NCI-H187 (cell line): ENCODE measurements around the gene FHIP1A.
A peak's percentile ranks its signal among the peaks of the same experiment; 100 is the strongest.
"Not testable (repeated sequence)": the region's sequence is repeated elsewhere in the genome, so short reads cannot be mapped to it uniquely, and the experiment has no call there.

Experiments
- DNase-seq, 2 experiments: peaks; one replicate each; lab custom pipeline; 2025; lab: John Stamatoyannopoulos, UW

The FHIP1A gene

GRCh38 chr4:151408630-151409469 is at the start of gene FHIP1A:
Gene FHIP1A, plus strand, starts transcription at chr4:151409176. Its CDS starts 157,084 bp downstream, at chr4:151566260.
- peak; percentile 25 to 81 for DNase-seq

GRCh38 chr4:151359576-151359975 is 49.4 kb upstream of the FHIP1A start:
- no peak for DNase-seq

- no peak for DNase-seq
These were observed 47.9 kb upstream of the FHIP1A start for GRCh38 chr4:151361126-151361525.

- no peak for DNase-seq
These were observed 47.0 kb upstream of the FHIP1A start for GRCh38 chr4:151361966-151362365.

- DNase-seq, result peak; percentile 24 to 26
These were observed 46.4 kb upstream of the FHIP1A start for GRCh38 chr4:151362404-151363164.

GRCh38 chr4:151376540-151376939 is 32.4 kb upstream of the FHIP1A start:
- no peak for DNase-seq

- DNase-seq, result no peak
These were observed 19.7 kb upstream of the FHIP1A start for GRCh38 chr4:151389311-151389710.

GRCh38 chr4:151389799-151390198 is 19.2 kb upstream of the FHIP1A start:
- DNase-seq, result not testable (repeated sequence)

- DNase-seq, result no peak
These were observed 13.1 kb upstream of the FHIP1A start for GRCh38 chr4:151395873-151396272.

GRCh38 chr4:151400343-151400742 is 8.6 kb upstream of the FHIP1A start:
- DNase-seq, result no peak

- no peak for DNase-seq
These were observed 7.2 kb upstream of the FHIP1A start for GRCh38 chr4:151401739-151402138.

- DNase-seq, result no peak
These were observed 6.7 kb upstream of the FHIP1A start for GRCh38 chr4:151402145-151402865.

- DNase-seq, result no peak
These were observed 5.3 kb upstream of the FHIP1A start for GRCh38 chr4:151403656-151404055.

- DNase-seq, result not testable (repeated sequence)
These were observed 4.2 kb upstream of the FHIP1A start for GRCh38 chr4:151404802-151405201.

- no peak for DNase-seq
These were observed 2.0 kb upstream of the FHIP1A start for GRCh38 chr4:151407018-151407417.

GRCh38 chr4:151407466-151408379 is 1.3 kb upstream of the FHIP1A start:
- DNase-seq, result no peak

- DNase-seq, result no peak
These were observed 671 bp upstream of the FHIP1A start for GRCh38 chr4:151408380-151408629.

- peak in 1 of 2 experiments; percentile 3 for DNase-seq
These were observed 716 bp downstream of the FHIP1A start for GRCh38 chr4:151409470-151410313.

- no peak for DNase-seq
These were observed 7.0 kb downstream of the FHIP1A start for GRCh38 chr4:151415978-151416377.

- DNase-seq, result no peak
These were observed 8.2 kb downstream of the FHIP1A start for GRCh38 chr4:151417164-151417571.
